ENCODE data around the gene MUC6. TPM values are rescaled to one million over a fixed set of nuclear protein-coding genes. Genes with fewer than 3 reads are reported as not detected.

The MUC6 gene
- total and polyA plus RNA-seq, 10 of the 15 experiments (the other 5 are each of a cell fraction or from before 2014, with no cell fraction given) = 0.03 TPM; not detected in 8

GRCh38 chr11:1026641-1027482, 9.7 kb downstream of the MUC6 start:
- Histone ChIP-seq H2AFZ (ENCODE audit: control insufficient read depth, low read depth, low read length) (no peak overlapping the region), H3K36me3 (ENCODE audit: control insufficient read depth in 2 of 2, insufficient read depth in 2 of 2, low read length in 1 of 2) (no peaks in the 10 kb centered on the region), H3K4me3 (no peak overlapping the region), H3K79me2 (ENCODE audit: control insufficient read depth, insufficient read depth, low read length) (no peaks in the 10 kb centered on the region), H3K4me2 (ENCODE audit: control insufficient read depth, insufficient read depth) (no peak overlapping the region), H3K9ac (ENCODE audit: control insufficient read depth, insufficient read depth, low read length) (no peak overlapping the region), H3K4me1 (ENCODE audit: control insufficient read depth, insufficient read depth, low read length) (no peaks in the 10 kb centered on the region), H3K27me3 (replicated peaks in 1 of 2; ENCODE audit: control insufficient read depth in 2 of 2, insufficient read depth in 2 of 2, low read length in 1 of 2) (no peaks in the 10 kb centered on the region), H3K9me3 (replicated peaks; ENCODE audit: control insufficient read depth, insufficient read depth, low read length) (no peaks in the 10 kb centered on the region), H4K20me1 (ENCODE audit: control insufficient read depth, insufficient read depth) (no peaks in the 10 kb centered on the region), H3K27ac (ENCODE audit: control insufficient read depth, insufficient read depth) (no peak overlapping the region)
- intact Hi-C loops (cut with micrococcal nuclease; ENCODE audit: unreplicated experiment) = no loop called here
- RAD21 ChIA-PET (ENCODE audit: unreplicated experiment) = no interaction called here
- BruUV-seq (replicated peaks) = no TSS peak
- FAIRE-seq (no peak), ATAC-seq (no peak), DNase-seq (ENCODE audit: low read depth, low spot score) (no peak)
- WGBS (ENCODE audit: insufficient coverage, insufficient replicate concordance, low lambda C conversion rate, missing lambda C conversion rate) = 67% methylated on average over 46 of the region's 46 CpGs
- POLR2A ChIA-PET = no interaction called here
- CTCF ChIA-PET = interaction anchor here (0.7 kb wide), 1 partner anchor 251 kb away, joined by 3 read pairs; no protein-coding TSS in a partner anchor
- in situ Hi-C loops (cut with MboI) = no loop called here
- SMC1A ChIA-PET (ENCODE audit: uncharacterized antibody, unreplicated experiment) = no interaction called here
- TF ChIP-seq EED (IDR thresholded peaks at IDR 0.05; ENCODE audit: low read depth) (no peak), SUZ12 (IDR thresholded peaks at IDR 0.05; ENCODE audit: unreplicated experiment) (no peak), POU2F2 (IDR thresholded peaks at IDR 0.05; ENCODE audit: borderline replicate concordance, low read depth, low read length) (no peak), HDAC6 (IDR thresholded peaks at IDR 0.05; ENCODE audit: unreplicated experiment) (no peak), JUNB (IDR thresholded peaks at IDR 0.05) (no peak), CREM (IDR thresholded peaks at IDR 0.05; ENCODE audit: low read depth) (no peak), USF2 (IDR thresholded peaks at IDR 0.05; ENCODE audit: borderline replicate concordance, low read depth, low read length) (no peak), SKIL (IDR thresholded peaks at IDR 0.05; ENCODE audit: low read depth, poor library complexity, severe bottlenecking) (no peak), ZBTB40 (IDR thresholded peaks at IDR 0.05; ENCODE audit: borderline replicate concordance) (no peak), NKRF (conservative IDR thresholded peaks at IDR 0.05) (no peak), MYB (IDR thresholded peaks at IDR 0.05; ENCODE audit: borderline replicate concordance, low read depth, low read length) (no peak), TARDBP (IDR thresholded peaks at IDR 0.05; ENCODE audit: borderline replicate concordance) (no peak)
